GM12878 (cell line): ENCODE data around the gene GRK5. TPM values are rescaled to one million over a fixed set of nuclear protein-coding genes. Genes with fewer than 3 reads are reported as not detected.

Experiments
- ATF3 ChIP-seq: IDR thresholded peaks from 2 replicates; pipeline ENCODE4 v1.6.1; 2011; ENCODE audit warnings: low read depth, mild to moderate bottlenecking, low read length, moderate library complexity, borderline replicate concordance; ENCODE audit errors: extremely low read depth
- BHLHE40 ChIP-seq, 2 experiments: fragments of 450-650 bp in 1 of 2; IDR thresholded peaks; 2 replicates each; pipeline ENCODE4 v1.6.1; 2011 to 2017; ENCODE audit warnings: low read depth in 2 of 2, borderline replicate concordance in 1 of 2, improper control_type of control experiment in 1 of 2, low read length in 1 of 2, mild to moderate bottlenecking in 1 of 2
- FOXM1 ChIP-seq: IDR thresholded peaks from 2 replicates; pipeline ENCODE4 v1.6.1; 2012; ENCODE audit warnings: low read depth, mild to moderate bottlenecking, inconsistent platforms, low read length, moderate library complexity
- IKZF1 ChIP-seq: fragments of 450-650 bp; conservative IDR thresholded peaks from 2 replicates; pipeline ENCODE4 v1.6.1; 2017; ENCODE audit warnings: antibody characterized with exemption, mild to moderate bottlenecking
- JUND ChIP-seq: IDR thresholded peaks from 2 replicates; pipeline ENCODE4 v1.6.1; 2012; ENCODE audit warnings: low read depth, mild to moderate bottlenecking, low read length, improper control_type of control experiment, moderate library complexity
- KLF5 ChIP-seq: fragments of 450-650 bp; IDR thresholded peaks from 2 replicates; pipeline ENCODE4 v1.6.1; 2014; ENCODE audit warnings: mild to moderate bottlenecking; ENCODE audit not compliant: partially characterized antibody
- MXI1 ChIP-seq: fragments of 150-350 bp; IDR thresholded peaks from 2 replicates; pipeline ENCODE4 v1.6.1; 2011; ENCODE audit warnings: low read depth, mild to moderate bottlenecking, inconsistent platforms, low read length, improper control_type of control experiment
- NKRF ChIP-seq: fragments of 450-650 bp; conservative IDR thresholded peaks from 2 replicates; pipeline ENCODE4 v1.6.1; 2017; ENCODE audit warnings: mild to moderate bottlenecking, moderate library complexity
- NR2C1 ChIP-seq: fragments of 450-650 bp; IDR thresholded peaks from 2 replicates; pipeline ENCODE4 v1.6.1; 2017; ENCODE audit warnings: antibody characterized with exemption, mild to moderate bottlenecking, moderate library complexity
- NR2F1 ChIP-seq: fragments of 450-650 bp; conservative IDR thresholded peaks from 2 replicates; pipeline ENCODE4 v1.6.1; 2017; ENCODE audit warnings: mild to moderate bottlenecking
- PAX5 ChIP-seq: IDR thresholded peaks from 2 replicates; pipeline ENCODE4 v1.6.1; 2011; ENCODE audit warnings: low read depth, low read length, borderline replicate concordance
- PBX3 ChIP-seq: IDR thresholded peaks from 2 replicates; pipeline ENCODE4 v1.6.1; 2011; ENCODE audit warnings: mild to moderate bottlenecking, low read depth, low read length, moderate library complexity; ENCODE audit not compliant: insufficient replicate concordance
- RELA ChIP-seq: fragments of 450-650 bp; IDR thresholded peaks from 2 replicates; pipeline ENCODE4 v1.8.0; 2014; ENCODE audit warnings: borderline replicate concordance; ENCODE audit not compliant: partially characterized antibody
- SMAD1 ChIP-seq: fragments of 450-650 bp; IDR thresholded peaks from 2 replicates; pipeline ENCODE4 v1.6.1; 2018; ENCODE audit warnings: mild to moderate bottlenecking, low read depth; ENCODE audit not compliant: partially characterized antibody
- SUPT20H ChIP-seq: IDR thresholded peaks from 2 replicates; pipeline ENCODE4 v1.6.1; 2011; ENCODE audit warnings: low read depth, mild to moderate bottlenecking, low read length, moderate library complexity, borderline replicate concordance; ENCODE audit not compliant: control insufficient read depth
- TCF3 ChIP-seq: IDR thresholded peaks from 2 replicates; pipeline ENCODE4 v1.6.1; 2012; ENCODE audit warnings: low read depth, mild to moderate bottlenecking, low read length, borderline replicate concordance; ENCODE audit not compliant: insufficient read depth
- USF1 ChIP-seq: IDR thresholded peaks from 2 replicates; pipeline ENCODE4 v1.6.1; 2011; ENCODE audit warnings: borderline replicate concordance, low read depth, mild to moderate bottlenecking, moderate library complexity, mixed read lengths, low read length; ENCODE audit not compliant: insufficient read depth; ENCODE audit errors: extremely low read length
- ZBED1 ChIP-seq: IDR thresholded peaks from 2 replicates; pipeline ENCODE4 v1.6.1; 2016; ENCODE audit warnings: borderline replicate concordance
- ZBTB40 ChIP-seq: fragments of 450-650 bp; IDR thresholded peaks from 2 replicates; pipeline ENCODE4 v1.6.1; 2016; ENCODE audit warnings: mild to moderate bottlenecking, moderate library complexity, borderline replicate concordance
- ZNF24 ChIP-seq: fragments of 450-650 bp; IDR thresholded peaks from 2 replicates; pipeline ENCODE4 v1.6.1; 2017; ENCODE audit warnings: antibody characterized with exemption, mild to moderate bottlenecking
- polyA plus RNA-seq, 11 experiments: library from polyadenylated mRNA; depleted of rRNA in 4 of 11; unstranded in 6 of 11; stranded (reverse) in 5 of 11; fragments of >200 nt; fragmentation: Nextera tagmentation in 4 of 11; fragmentation: Illumina TruSeq in 1 of 11; extraction: Ambion mirVana in 4 of 11; extraction: Trizol in 1 of 11; gene quantifications; 1 replicate in 1 of 11; 2 replicates in 10 of 11; pipeline versions ENCODE4 v1.2.1 to v1.2.3, GENCODE V29; 2011 to 2016; ENCODE audit warnings: inconsistent platforms in 2 of 11, missing spikeins in 2 of 11, low read depth in 1 of 11
- total RNA-seq, 4 experiments: library from RNA; depleted of rRNA in 3 of 4; stranded (reverse); fragments of >200 nt in 3 of 4; fragmentation: Illumina TruSeq in 1 of 4; extraction: Trizol in 1 of 4; gene quantifications; 2 replicates each; pipeline versions ENCODE4 v1.2.1 to v1.2.3, GENCODE V29; 2013 to 2021

The GRK5 gene
- total and polyA plus RNA-seq, 10 of the 15 experiments (the other 5 are each of a cell fraction or from before 2014, with no cell fraction given): 0.11 to 22.1 (median 10.0) TPM

GRCh38 chr10:119478111-119478802 is 270.9 kb downstream of the GRK5 start (continued):
- TF ChIP-seq ZBTB40: no peak
- TF ChIP-seq NR2F1: peak; percentile 92
- no peak for TF ChIP-seq MXI1
- TF ChIP-seq ZBED1: 0 out of 2 replicates have a peak, but pooled peaks have one; percentile 51
- TF ChIP-seq SUPT20H: no peak
- TF ChIP-seq PAX5: peak; percentile 66; the same call in 1 of the 2 replicates
- peak; percentile 29 to 55; a peak in 1 of 4 replicates for TF ChIP-seq BHLHE40 (IDR thresholded peaks at IDR 0.05; ENCODE audit: borderline replicate concordance in 1 of 2, low read depth in 2 of 2, low read length in 1 of 2)
- TF ChIP-seq IKZF1: peak; percentile 9
- no peak for TF ChIP-seq JUND
- TF ChIP-seq USF1: peak; percentile 8
- TF ChIP-seq TCF3: 0 out of 2 replicates have a peak, but pooled peaks have one; percentile 36
- no peak for TF ChIP-seq KLF5
- TF ChIP-seq RELA: peak; percentile 35
- no peak for TF ChIP-seq ZNF24
- TF ChIP-seq NR2C1: no peak
- TF ChIP-seq PBX3: no peak
- TF ChIP-seq NKRF: no peak
- TF ChIP-seq FOXM1: no peak
- TF ChIP-seq ATF3: no peak
- no peak for TF ChIP-seq SMAD1
